Right lobe of liver (tissue), 4 donors: ENCODE measurements around the gene PSG2.
"Not testable (repeated sequence)": the region's sequence is repeated elsewhere in the genome, so short reads cannot be mapped to it uniquely, and the experiment has no call there.

Experiments used
- POLR2A ChIP-seq: fragments of 450-650 bp; IDR thresholded peaks from one replicate; pipeline ENCODE4 v1.6.1; 2017; ENCODE audit warnings: antibody characterized with exemption, mild to moderate bottlenecking
- TF ChIP-seq, protein P1 (sequence below), 4 donors: fragments of 200-600 bp in 3 of 4; fragments of 450-650 bp in 1 of 4; IDR thresholded peaks; one replicate each; pipeline versions ENCODE4 v1.5.1 to v1.8.0; 2016 to 2022; ENCODE audit warnings: antibody characterized with exemption in 4 of 4, mild to moderate bottlenecking in 2 of 4
- donor health status: DM: no; HTN: no; CAD: no.
- donor health status: DM: no; HTN: no; CAD: no.
- donor health status: DM: no; HTN: yes; CAD: no.

DNA sequence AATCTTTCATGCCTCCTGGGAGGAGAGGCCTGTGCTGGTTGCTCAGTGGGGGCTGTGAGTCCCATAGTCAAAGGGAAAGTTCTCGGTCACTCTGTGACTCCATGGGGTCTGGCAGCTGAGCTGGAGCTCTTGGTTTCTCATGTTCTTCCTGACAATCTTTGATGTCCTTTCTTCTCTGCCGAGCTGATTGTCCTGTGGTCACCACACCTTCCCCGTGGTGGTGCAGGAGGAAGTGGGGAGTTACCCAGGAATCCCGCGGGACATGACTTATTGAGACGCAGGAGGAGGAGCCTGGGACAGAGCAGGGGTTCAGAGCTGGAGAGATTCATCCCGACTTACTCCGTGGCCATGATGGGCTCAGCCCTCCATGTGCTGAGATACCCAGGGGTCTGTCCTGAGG, 55.4 kb downstream of the PSG2 start:
- TF ChIP-seq, protein P1, sequence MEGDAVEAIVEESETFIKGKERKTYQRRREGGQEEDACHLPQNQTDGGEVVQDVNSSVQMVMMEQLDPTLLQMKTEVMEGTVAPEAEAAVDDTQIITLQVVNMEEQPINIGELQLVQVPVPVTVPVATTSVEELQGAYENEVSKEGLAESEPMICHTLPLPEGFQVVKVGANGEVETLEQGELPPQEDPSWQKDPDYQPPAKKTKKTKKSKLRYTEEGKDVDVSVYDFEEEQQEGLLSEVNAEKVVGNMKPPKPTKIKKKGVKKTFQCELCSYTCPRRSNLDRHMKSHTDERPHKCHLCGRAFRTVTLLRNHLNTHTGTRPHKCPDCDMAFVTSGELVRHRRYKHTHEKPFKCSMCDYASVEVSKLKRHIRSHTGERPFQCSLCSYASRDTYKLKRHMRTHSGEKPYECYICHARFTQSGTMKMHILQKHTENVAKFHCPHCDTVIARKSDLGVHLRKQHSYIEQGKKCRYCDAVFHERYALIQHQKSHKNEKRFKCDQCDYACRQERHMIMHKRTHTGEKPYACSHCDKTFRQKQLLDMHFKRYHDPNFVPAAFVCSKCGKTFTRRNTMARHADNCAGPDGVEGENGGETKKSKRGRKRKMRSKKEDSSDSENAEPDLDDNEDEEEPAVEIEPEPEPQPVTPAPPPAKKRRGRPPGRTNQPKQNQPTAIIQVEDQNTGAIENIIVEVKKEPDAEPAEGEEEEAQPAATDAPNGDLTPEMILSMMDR (IDR thresholded peaks at IDR 0.05) = not testable (repeated sequence)
- not testable (repeated sequence) for TF ChIP-seq POLR2A
